GM04504 (cell line): ENCODE measurements around the gene SRRD.
"Not testable (repeated sequence)": the region's sequence is repeated elsewhere in the genome, so short reads cannot be mapped to it uniquely, and the experiment has no call there.

ENCODE experiments used
- DNase-seq: peaks from one replicate; pipeline ENCODE4 v3.0.0-alpha.2; 2012; ENCODE audit warnings: low read depth

The SRRD gene

GRCh38 chr22:26522012-26522411 is 38.3 kb downstream of the SRRD start:
- DNase-seq = no peak

- DNase-seq = no peak
These were observed 38.9 kb downstream of the SRRD start for GRCh38 chr22:26522592-26522991.

- no peak for DNase-seq
These were observed 41.2 kb downstream of the SRRD start for GRCh38 chr22:26524870-26525269.

GRCh38 chr22:26525946-26526564 is 42.4 kb downstream of the SRRD start:
- no peak for DNase-seq

GRCh38 chr22:26527167-26527566 is 43.5 kb downstream of the SRRD start:
- no peak for DNase-seq

- no peak for DNase-seq
These were observed 44.1 kb downstream of the SRRD start for GRCh38 chr22:26527574-26528465.

GRCh38 chr22:26528518-26528917 is 44.8 kb downstream of the SRRD start:
- not testable (repeated sequence) for DNase-seq

- DNase-seq = no peak
These were observed 45.7 kb downstream of the SRRD start for GRCh38 chr22:26529345-26529744.

- DNase-seq = no peak
These were observed 50.6 kb downstream of the SRRD start for GRCh38 chr22:26534171-26534855.

- no peak for DNase-seq
These were observed 51.4 kb downstream of the SRRD start for GRCh38 chr22:26534874-26535602.

GRCh38 chr22:26535603-26535908 is 51.9 kb downstream of the SRRD start:
- DNase-seq = no peak

GRCh38 chr22:26536056-26536761 is 52.5 kb downstream of the SRRD start:
- DNase-seq = no peak

GRCh38 chr22:26536762-26537134 is 53.1 kb downstream of the SRRD start:
- DNase-seq = no peak

- DNase-seq = no peak
These were observed 56.4 kb downstream of the SRRD start for GRCh38 chr22:26540119-26540518.

- no peak for DNase-seq
These were observed 57.6 kb downstream of the SRRD start for GRCh38 chr22:26541167-26541819.

GRCh38 chr22:26542831-26543230 is 59.2 kb downstream of the SRRD start:
- DNase-seq = no peak
